Neural progenitor cell (in vitro differentiated cells): Measurements from ENCODE around the gene IFIT1B.

Experiments
- EZH2 ChIP-seq: fragments of 200-600 bp; sonication (generic); IDR thresholded peaks from 2 replicates; pipeline ENCODE4 v1.6.1; 2017; ENCODE audit warnings: antibody characterized with exemption, mild to moderate bottlenecking, moderate library complexity
- EZH2phosphoT487 ChIP-seq: fragments of 200-600 bp; sonication (generic); IDR thresholded peaks from 2 replicates; pipeline ENCODE4 v1.6.1; 2017; ENCODE audit warnings: antibody characterized with exemption
- TF ChIP-seq, protein P1 (sequence below): fragments of 200-600 bp; sonication (generic); IDR thresholded peaks from 2 replicates; pipeline ENCODE4 v1.5.1; 2017; ENCODE audit warnings: antibody characterized with exemption, mild to moderate bottlenecking

DNA sequence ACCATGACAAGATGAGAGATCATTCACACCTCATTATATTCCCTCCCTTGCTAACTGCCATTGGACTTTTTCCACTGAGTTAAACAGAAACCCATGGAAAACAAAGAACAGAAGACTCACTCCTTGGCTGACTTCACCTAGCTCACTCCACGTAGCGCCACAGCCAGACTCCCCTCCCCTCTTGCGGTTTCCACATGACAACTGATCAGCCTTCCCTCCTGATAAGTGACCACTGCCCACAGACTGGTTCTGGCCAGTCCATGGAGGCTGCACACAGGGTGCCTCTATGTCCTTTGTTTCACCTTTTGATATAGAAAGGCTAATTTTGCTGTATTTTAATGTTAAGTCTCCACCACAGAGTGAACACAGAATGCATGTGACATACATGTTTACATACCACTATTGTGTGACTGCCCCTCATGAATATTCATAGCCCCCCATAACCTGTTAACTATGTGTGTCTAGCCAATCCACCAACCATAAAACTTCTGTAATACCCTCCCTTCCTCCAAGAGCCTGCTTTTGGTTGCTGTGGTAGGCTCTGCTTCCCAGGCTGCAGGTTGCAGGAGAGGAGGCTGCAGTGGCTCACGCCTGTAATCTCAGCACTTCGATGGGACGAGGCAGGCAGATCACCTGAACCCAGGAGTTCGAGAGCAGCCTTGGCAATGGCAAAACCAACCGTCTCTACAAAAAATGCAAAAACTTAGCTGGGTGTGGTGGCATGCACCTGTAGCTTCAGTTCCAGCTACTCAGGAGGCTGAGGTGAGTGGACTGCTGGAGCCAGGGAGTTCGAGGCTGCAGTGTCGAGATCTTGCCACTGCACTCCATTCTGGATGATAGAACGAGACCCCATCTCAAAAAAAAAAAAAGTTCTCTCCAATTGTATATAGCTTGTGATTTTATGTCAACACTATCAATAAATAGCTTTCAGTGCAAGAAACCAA, 26.5 kb downstream of the IFIT1B start:
- TF ChIP-seq, protein P1, sequence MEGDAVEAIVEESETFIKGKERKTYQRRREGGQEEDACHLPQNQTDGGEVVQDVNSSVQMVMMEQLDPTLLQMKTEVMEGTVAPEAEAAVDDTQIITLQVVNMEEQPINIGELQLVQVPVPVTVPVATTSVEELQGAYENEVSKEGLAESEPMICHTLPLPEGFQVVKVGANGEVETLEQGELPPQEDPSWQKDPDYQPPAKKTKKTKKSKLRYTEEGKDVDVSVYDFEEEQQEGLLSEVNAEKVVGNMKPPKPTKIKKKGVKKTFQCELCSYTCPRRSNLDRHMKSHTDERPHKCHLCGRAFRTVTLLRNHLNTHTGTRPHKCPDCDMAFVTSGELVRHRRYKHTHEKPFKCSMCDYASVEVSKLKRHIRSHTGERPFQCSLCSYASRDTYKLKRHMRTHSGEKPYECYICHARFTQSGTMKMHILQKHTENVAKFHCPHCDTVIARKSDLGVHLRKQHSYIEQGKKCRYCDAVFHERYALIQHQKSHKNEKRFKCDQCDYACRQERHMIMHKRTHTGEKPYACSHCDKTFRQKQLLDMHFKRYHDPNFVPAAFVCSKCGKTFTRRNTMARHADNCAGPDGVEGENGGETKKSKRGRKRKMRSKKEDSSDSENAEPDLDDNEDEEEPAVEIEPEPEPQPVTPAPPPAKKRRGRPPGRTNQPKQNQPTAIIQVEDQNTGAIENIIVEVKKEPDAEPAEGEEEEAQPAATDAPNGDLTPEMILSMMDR, result no peak
- TF ChIP-seq EZH2, result no peak
- TF ChIP-seq EZH2phosphoT487, result no peak
